ENCODE data around the gene MAP1LC3B. TPM values are rescaled to one million over a fixed set of nuclear protein-coding genes. Genes with fewer than 3 reads are reported as not detected.

MAP1LC3B gene
- total RNA-seq, 3 donors from 2014 or later, result 66.5 to 82.9 (median 67.3) TPM

DNA sequence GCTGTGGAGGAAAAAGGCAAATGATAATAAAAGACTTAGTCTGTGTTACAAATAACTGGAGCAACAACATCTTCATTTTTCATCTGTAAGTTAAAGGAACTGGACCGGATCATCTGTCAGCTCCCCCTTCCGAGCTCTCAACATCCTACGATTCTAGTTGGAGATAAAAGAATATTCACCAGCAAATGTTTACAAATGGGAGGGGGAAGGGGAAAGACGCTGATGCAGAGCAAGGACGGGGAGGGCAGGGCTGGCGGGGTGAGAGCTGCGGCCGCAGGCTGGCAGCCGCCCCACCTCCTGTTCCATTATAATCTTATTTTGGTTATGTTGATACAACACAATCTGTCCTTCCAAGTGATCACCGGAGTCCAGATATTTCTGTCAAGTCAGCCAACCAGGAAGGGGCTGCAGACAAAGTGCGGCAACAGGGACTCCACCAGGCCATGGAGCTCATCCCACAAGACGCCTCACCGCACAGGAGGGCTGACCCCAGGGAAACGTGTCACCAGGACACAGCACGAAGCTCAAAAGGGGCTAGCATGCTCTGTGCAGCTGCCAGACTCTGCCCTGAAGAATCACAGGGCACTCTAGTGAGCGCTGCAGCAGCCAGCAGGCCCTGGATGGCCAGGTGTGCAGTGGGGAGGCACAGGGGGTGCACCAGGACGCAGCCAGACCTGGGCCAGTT is 28.2 kb upstream of the MAP1LC3B start:
- H3K36me3 ChIP-seq (ENCODE audit: low read depth), result no peaks in the 10 kb centered on the region

DNA sequence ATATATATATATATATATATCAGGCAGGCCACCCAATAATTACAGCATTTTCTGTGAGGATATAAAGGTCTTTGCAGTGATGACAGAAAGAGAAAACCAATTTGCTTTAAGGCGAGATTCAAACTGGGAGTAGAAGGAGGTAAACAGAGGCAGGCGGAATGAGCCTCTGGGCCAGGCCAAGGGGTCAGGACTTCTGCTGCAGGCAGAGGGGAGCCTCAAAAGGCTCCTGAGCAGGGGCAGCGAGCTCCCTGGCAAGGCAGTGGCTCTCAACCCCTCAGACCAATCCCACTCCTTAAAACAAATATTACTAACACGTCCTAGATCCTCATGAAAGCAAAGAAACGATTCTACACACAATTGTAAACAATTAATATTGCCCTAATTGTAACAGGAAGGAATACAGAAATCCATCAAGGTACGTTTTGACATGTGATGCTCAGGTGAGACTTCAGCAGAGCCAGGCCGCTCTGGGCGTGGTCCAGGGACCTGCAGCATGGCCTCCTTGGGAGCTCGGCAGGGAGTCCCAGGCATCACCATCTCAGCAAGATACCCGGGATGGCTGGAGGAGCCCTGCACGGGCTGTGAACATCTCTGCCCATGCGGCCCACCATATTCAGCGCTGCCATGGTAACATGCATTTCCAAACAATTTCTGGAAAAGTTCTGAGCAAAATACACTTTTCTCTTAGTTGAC is 27.0 kb upstream of the MAP1LC3B start:
- TF ChIP-seq, protein P1, sequence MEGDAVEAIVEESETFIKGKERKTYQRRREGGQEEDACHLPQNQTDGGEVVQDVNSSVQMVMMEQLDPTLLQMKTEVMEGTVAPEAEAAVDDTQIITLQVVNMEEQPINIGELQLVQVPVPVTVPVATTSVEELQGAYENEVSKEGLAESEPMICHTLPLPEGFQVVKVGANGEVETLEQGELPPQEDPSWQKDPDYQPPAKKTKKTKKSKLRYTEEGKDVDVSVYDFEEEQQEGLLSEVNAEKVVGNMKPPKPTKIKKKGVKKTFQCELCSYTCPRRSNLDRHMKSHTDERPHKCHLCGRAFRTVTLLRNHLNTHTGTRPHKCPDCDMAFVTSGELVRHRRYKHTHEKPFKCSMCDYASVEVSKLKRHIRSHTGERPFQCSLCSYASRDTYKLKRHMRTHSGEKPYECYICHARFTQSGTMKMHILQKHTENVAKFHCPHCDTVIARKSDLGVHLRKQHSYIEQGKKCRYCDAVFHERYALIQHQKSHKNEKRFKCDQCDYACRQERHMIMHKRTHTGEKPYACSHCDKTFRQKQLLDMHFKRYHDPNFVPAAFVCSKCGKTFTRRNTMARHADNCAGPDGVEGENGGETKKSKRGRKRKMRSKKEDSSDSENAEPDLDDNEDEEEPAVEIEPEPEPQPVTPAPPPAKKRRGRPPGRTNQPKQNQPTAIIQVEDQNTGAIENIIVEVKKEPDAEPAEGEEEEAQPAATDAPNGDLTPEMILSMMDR (IDR thresholded peaks at IDR 0.05), result no peak
- H3K4me1 ChIP-seq (ENCODE audit: low read depth), result peaks cover 29% of the 10 kb centered on the region
- H3K9me3 ChIP-seq, result no peaks in the 10 kb centered on the region
- H3K4me3 ChIP-seq, result no peak overlapping the region
- no peaks in the 10 kb centered on the region for H3K36me3 ChIP-seq (ENCODE audit: low read depth)
- ATAC-seq (no peak), DNase-seq (peak in 1 of 3 donors; percentile 46)
- intact Hi-C loops (cut with DNase I, micrococcal nuclease), result no loop called here

More for the DNA sequence above, 28.2 kb upstream of the MAP1LC3B start:
- Histone ChIP-seq H3K4me3 (no peak overlapping the region), H3K4me1 (ENCODE audit: low read depth) (peaks cover 27% of the 10 kb centered on the region), H3K9me3 (no peaks in the 10 kb centered on the region)
- intact Hi-C loops (cut with DNase I, micrococcal nuclease), result no loop called here
- ATAC-seq (peak; percentile 31), DNase-seq (peak in 2 of 3 donors; percentile 23 to 44)
- TF ChIP-seq, protein P1 (IDR thresholded peaks at IDR 0.05), result no peak

DNA sequence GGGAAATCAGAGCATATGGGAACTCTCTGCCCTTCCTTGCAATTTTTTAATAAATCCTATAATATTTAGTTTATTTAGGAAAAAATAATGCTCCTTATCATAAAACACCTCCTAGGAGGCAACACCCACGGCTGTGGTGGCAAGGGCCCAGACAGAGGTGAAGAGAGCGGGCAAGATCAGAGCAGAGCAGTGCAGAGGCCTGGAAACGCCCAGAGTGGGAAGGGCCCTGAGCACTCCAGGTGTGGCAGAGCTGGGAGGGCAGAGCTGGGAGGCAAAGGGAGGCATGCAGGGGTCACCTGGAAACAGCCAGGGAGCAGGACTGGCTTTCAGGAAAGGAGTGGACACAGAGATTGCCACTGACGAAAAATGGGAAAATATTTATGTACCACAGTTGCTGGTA is 25.8 kb upstream of the MAP1LC3B start:
- H3K4me1 ChIP-seq (ENCODE audit: low read depth), result peaks cover 30% of the 10 kb centered on the region
- H3K36me3 ChIP-seq (ENCODE audit: low read depth), result no peaks in the 10 kb centered on the region
- TF ChIP-seq, protein P1 (IDR thresholded peaks at IDR 0.05), result no peak
- peak; percentile 94 for ATAC-seq
- peak; percentile 76 to 79 (median 79) for DNase-seq
- intact Hi-C loops (cut with DNase I, micrococcal nuclease), result no loop called here
- H3K9me3 ChIP-seq, result no peaks in the 10 kb centered on the region
- H3K4me3 ChIP-seq, result no peak overlapping the region

DNA sequence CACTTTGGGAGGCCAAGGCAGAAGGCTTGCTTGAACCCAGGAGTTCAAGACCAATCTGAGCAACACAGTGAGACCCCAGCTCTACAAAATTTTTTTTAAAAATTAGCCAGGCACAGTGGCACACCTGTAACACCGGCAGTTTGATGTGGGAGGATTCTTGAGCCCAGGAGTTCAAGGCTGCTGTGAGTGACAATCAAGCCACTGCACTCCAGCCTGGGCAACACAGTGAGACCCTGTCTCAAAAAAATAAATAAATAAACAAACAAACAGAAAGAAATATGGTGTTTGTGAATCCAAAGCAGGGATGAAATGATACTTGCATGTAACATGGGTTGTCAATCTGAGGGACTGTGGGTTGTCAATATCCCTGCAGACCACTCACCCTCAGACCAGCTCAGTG is 25.2 kb upstream of the MAP1LC3B start:
- intact Hi-C loops (cut with DNase I, micrococcal nuclease), result no loop called here
- H3K4me1 ChIP-seq (ENCODE audit: low read depth), result peaks cover 30% of the 10 kb centered on the region

DNA sequence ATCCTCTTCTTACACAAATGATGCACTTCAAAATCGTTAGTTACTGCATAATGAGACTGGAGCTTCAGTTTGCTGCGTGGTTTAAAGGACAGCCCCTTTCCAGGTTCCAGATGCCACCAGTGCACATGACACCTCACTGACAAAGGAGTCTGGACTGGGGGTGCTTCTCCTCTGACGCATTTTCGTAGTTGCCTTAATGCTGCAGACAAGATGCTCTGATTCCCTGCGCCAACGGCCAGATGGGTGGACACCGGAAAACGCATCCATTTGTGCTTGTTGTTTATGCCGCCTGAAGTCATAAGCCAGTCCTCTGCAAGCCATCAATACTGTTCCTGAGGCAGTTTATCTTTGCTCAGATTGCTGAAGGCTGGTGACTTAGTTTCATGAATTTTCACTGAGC is 24.6 kb upstream of the MAP1LC3B start:
- Histone ChIP-seq H3K4me1 (ENCODE audit: low read depth) (peaks cover 30% of the 10 kb centered on the region), H3K4me3 (no peak overlapping the region), H3K9me3 (no peaks in the 10 kb centered on the region), H3K36me3 (ENCODE audit: low read depth) (no peaks in the 10 kb centered on the region)
- TF ChIP-seq, protein P1 (IDR thresholded peaks at IDR 0.05), result no peak
- intact Hi-C loops (cut with DNase I, micrococcal nuclease), result no loop called here
- ATAC-seq (no peak), DNase-seq (peak in 1 of 3 donors; percentile 10)

More for the DNA sequence above, 25.2 kb upstream of the MAP1LC3B start:
- no peak overlapping the region for H3K4me3 ChIP-seq
- no peak for DNase-seq
- no peaks in the 10 kb centered on the region for H3K9me3 ChIP-seq
- no peaks in the 10 kb centered on the region for H3K36me3 ChIP-seq (ENCODE audit: low read depth)
- TF ChIP-seq, protein P1 (IDR thresholded peaks at IDR 0.05), result no peak
- ATAC-seq, result no peak
